HG03108 (cell line): ENCODE data around the gene PHKG2.

Experiments used
- ATAC-seq: cut with Tn5 transposase; IDR thresholded peaks from one replicate; pipeline ENCODE4 v1.9.1; 2021; ENCODE audit warnings: moderate library complexity; ENCODE audit not compliant: unreplicated experiment

Gene PHKG2

DNA sequence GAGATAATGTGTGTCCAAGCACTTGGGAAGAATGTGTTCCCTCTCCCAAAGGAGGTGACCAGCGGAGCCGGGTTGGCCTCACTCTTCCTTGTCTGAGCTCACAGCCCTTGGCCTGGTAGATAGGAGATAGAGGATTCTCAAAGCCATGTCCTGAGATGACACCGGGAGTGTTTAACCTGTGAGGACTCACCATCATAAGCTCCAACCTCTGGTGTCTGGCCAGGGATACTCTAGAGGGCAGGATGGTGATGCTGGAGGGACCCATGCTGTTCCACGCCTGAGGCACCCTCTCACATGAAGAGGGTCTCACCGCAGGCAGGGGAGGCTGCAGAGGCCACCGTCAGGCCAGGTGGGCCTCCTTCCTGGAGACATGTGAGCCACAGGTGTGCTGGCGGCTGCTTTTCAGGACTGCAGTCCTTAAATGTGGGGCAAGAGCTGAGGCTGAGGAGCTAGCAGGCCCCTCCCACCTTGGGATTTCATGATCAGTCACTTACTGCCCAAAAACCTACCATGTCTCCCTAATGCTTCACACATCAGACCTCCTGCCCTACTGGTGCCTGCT is 45.4 kb downstream of the PHKG2 start:
- ATAC-seq, result no peak

DNA sequence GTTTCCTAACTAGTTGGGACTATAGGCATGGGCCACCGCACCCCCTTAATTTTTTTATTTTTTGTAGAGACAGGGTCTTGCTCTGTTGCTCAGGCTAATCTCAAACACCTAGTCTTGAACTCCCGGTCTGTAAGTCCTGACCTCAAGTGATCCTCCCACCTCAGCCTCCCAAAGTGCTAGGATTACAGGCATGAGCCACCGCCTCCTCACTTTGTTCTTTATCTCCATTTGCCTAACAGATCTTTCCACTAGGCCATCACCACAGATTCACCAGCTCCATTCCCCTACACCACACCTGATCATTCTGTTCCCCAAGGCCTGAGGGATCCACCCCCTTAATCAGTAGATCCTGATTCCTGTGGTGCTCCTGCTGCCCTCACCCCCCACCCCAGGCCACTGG is 46.4 kb downstream of the PHKG2 start:
- no peak for ATAC-seq

DNA sequence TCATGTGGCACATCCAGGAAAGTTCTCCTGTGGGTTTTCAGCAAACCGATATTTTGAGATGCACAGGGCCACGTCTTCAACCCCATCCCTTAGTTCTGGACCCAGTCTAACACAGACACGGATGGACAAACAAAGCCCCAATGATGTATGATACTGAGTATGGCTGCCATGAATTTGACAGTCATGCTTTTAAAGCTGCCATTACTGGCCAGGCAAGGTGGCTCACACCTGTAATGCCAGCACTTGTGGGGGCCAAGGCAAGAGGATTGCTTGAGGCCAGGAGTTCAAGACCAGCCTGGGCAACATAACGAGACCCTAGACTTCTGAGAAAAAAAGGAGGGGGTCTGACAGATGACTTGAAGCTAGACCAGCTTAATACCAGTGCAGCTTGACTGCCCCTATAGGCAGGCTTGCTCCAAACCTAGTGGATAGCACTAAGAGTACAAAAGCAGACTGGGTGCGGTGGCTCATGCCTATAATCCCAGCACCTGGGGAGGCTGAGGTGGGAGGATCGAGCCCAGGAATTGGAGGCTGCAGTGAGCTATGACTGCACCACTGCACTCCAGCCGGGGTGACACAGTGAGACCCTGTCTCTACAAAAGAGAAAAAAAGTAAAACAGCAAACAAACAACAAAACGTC is 49.6 kb downstream of the PHKG2 start:
- no peak for ATAC-seq
